Stimulated activated CD8-positive, alpha-beta memory T cell treated with anti-CD3 and anti-CD28 coated beads, Interleukin-4, amount 100 ng/mL, for 24 hours (primary cell): Measurements from ENCODE around the gene BLOC1S4.
"Not testable (repeated sequence)": the region's sequence is repeated elsewhere in the genome, so short reads cannot be mapped to it uniquely, and the experiment has no call there.

Experiments
- DNase-seq: peaks from one replicate; pipeline ENCODE4 v3.0.0-alpha.2; 2020; ENCODE audit warnings: low read depth

The BLOC1S4 gene, protein sequence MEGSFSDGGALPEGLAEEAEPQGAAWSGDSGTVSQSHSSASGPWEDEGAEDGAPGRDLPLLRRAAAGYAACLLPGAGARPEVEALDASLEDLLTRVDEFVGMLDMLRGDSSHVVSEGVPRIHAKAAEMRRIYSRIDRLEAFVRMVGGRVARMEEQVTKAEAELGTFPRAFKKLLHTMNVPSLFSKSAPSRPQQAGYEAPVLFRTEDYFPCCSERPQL

GRCh38 chr4:6716018-6716911 lies at the start of gene BLOC1S4:
Gene BLOC1S4, plus strand, starts transcription at chr4:6716174. Its CDS starts 36 bp downstream, at chr4:6716210.
- peak; percentile 80 for DNase-seq

- no peak for DNase-seq
Observed at GRCh38 chr4:6668391-6668790, 47.6 kb upstream of the BLOC1S4 start.

GRCh38 chr4:6671648-6672047 lies 44.3 kb upstream of the BLOC1S4 start:
- DNase-seq, result no peak

DNA sequence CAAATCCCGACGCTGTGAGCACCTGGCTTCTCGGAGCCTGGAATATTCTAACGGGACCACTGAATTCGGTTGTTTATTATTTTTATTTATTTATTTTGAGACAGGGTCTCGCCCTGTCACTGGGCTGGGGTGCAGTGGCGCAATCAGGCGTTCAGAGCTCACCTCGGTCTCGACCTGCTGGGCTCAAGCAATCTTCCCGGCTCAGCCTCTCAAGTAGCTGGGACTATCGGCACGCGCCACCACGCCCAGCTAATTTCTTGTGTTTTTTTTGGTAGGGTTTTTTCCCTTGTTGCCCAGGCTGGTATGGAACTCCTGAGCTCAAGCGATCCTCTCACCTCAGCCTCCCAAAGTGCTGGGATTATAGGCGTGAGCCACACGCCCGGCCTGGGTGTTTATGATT lies 43.8 kb upstream of the BLOC1S4 start:
- DNase-seq, result no peak

DNA sequence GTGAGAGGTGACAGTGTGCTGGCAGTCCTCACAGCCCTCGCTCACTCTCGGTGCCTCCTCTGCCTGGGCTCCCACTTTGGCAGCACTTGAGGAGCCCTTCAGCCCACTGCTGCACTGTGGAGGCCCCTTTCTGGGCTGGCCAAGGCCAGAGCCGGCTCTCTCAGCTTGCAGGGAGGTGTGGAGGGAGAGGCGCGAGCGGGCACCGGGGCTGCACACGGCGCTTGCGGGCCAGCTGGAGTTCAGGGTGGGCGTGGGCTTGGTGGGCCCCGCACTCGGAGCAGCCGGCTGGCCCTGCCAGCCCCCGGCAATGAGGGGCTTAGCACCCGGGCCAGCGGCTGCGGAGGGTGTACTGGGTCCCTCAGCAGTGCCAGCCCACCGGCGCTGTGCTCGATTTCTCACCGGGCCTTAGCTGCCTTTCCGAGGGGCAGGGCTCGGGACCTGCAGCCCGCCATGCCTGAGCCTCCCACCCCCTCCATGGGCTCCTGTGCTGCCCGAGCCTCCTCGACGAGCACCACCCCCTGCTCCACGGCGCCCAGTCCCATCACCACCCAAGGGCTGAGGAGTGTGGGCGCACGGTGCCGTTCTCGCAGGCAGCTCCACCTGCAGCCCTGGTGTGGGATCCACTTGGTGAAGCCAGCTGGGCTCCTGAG lies 43.3 kb upstream of the BLOC1S4 start:
- DNase-seq, result not testable (repeated sequence)

DNA sequence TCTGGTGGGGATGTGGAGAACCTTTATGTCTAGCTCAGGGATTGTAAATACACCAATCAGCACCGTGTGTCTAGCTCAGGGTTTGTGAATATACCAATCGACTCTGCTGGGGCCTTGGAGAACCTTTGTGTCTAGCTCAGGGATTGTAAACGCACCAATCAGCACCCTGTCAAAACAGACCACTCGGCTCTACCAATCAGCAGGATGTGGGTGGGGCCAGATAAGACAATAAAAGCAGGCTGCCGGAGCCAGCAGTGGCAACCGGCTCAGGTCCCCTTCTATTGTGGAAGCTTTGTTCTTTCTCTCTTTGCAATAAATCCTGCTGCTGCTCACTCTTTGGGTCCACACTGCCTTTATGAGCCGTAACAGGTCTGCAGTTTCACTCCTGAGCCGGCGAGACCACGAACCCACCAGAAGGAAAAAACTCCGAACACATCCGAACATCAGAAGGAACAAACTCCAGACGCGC lies 42.7 kb upstream of the BLOC1S4 start:
- not testable (repeated sequence) for DNase-seq

- peak; percentile 88 for DNase-seq
Observed at GRCh38 chr4:6673660-6674499, 42.1 kb upstream of the BLOC1S4 start.

DNA sequence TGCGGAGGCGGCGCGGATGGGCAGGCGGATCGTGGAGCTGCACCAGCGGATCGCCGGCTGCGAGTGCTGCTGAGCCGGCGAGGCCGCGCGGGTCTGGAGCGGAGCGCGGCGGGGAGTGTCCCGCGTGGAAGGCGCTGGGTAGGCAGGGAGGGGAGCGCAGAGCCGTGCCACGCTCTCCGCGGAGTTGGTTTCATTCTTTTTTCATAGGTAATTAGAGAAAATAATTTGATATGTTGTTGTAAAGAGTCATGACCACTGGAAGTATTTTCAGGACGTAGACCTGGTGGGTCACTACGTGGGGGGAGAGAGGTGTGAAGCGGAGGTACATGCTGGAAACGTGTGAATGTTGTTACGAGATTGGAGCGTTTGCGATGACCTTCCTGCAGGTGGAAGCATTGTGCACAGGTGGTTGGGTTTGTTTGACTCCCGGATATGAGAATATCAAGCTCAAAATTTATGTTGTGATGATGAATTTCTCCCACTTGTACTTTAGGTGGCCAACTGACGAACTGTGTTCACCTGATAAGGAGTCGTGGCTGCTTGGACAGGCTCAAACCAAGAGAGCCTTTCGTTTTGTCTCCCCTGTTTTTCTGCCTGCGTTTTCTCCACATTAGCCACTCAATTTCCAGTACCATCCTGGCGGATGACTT lies 41.3 kb upstream of the BLOC1S4 start:
- DNase-seq, result peak; percentile 31

GRCh38 chr4:6676722-6677558 lies 39.0 kb upstream of the BLOC1S4 start:
- no peak for DNase-seq

GRCh38 chr4:6680372-6681034 lies 35.5 kb upstream of the BLOC1S4 start:
- DNase-seq, result no peak

- no peak for DNase-seq
Observed at GRCh38 chr4:6681191-6681590, 34.8 kb upstream of the BLOC1S4 start.

DNA sequence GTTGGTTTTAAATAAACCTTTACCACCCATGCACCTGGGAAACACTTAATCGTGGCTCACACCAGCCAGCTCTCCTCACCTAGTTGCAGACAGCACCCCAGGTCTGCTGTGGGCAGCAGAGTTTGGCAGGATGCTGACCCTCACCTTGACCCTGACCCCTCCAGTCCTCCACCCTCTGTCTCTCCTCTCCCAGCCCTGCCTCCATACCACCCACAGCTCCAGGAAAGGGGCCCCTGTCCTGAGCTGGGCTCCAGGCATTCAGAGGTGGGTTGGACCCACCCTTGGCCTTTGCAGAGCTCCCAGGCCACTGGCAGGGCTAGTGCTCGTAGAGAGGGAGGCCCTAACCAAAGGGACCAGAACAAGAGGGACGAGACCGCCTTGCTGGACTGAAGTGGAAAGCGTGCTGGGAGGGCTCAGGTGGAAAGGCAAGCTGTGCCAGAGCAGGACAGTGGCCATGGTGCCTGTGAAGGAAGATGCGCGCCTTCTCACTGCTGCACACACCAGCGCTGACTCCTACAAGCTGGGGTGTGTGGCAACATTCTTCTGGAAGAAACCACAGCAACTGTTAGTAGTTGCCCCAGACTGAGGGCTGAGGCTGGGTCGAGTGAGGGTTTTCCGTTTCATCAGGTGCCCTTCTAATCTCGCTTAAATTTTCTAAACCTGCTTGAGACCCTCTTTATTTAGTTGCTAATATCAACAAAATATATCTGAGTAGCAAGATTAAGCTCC lies 32.9 kb upstream of the BLOC1S4 start:
- DNase-seq, result no peak

DNA sequence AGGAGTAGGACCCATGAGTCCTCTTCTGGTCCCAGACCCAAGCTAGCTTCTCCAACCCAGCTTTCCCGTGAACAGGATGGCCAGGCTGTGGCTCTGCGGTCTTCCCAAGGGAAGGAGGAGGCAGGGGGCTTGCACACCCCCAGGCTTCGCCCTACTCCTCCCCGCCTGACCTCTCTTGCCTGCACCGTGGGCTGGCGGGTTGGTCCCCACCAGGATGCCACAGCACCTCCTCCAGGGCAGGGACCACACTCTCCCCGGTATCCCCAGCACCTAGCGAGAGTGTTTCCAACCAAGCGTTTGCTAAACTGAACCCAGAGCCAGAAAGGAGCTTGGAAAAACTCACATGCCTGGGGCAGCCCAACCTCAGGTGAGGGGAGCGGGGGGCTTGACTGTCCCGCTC lies 31.3 kb upstream of the BLOC1S4 start:
- DNase-seq, result no peak

DNA sequence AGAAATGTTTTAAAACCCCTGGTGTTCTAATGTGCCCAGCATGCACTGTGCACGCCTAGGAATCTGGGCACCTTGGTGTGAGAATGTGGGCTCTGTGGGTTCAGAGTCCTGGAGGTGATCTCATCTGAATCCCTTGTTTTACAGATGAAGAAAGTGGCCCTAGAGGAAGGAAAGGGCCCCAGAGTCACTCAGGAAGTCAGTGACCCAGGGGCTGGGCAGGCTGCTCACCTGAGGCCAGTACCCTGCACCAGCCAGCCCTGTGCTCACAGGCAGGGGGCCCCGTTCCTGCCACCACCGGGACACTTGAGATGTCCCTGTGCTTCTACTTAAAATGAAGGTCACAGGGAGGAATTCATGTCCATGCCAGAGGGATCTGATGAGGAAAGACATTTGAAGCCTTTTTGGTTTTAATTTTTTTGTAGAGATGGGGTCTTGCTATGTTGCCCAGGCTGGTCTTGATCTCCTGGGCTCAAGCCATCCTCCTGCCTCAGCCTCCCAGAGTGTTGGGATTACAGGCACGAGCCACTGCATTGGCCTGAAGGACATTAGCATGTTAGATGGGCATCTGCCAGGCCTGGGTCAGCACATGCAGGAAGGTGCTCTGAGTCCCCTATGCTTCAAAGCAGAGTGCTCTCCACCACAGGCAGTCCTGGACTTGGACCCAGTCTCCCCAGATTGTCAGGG lies 29.7 kb upstream of the BLOC1S4 start:
- DNase-seq, result no peak

DNA sequence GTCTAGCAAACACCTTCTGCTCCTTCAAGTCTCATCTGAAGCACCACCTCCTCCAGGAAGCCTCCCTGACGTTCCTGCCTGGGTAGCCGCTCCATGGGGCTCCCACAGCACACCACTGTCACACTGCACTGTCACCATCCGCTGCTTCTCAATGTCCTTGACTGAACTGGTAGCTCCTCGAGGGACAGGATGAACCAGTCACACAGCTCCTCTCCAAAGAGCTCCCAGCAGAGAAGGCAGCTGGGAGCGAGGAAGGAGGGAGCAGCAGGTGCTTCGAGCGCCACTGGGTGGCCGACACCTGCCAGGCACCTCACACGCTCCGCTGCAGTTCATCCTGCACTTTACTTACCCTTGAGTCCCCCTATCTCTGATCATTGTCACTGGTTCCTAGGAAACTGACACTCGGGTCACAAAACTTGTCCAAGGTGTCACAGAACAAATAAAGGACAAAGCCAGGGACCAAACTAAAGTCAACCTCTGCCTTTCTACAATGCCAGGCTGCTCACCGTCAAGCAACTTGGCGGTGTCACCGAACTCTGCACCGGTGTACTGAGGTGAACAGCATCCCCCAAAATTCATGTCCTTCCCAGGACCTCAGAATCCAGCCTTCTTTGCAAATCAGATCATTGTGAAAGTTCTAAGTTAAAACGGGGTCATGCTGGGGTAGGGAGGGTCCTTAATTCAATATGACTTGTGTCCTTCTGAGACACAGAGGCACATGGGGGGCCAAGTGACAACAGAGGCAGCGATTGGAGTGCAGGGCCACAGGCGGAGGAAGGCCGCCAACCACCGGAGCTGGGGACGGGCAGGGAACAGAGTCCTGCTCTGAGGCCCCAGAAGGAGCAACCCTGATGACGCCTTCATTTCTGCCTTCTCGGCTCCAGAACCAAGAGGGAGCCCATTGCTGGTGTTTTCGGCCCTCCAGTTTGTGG lies 27.8 kb upstream of the BLOC1S4 start:
- no peak for DNase-seq

- DNase-seq, result peak; percentile 71
Observed at GRCh38 chr4:6688879-6689505, 27.0 kb upstream of the BLOC1S4 start.

DNA sequence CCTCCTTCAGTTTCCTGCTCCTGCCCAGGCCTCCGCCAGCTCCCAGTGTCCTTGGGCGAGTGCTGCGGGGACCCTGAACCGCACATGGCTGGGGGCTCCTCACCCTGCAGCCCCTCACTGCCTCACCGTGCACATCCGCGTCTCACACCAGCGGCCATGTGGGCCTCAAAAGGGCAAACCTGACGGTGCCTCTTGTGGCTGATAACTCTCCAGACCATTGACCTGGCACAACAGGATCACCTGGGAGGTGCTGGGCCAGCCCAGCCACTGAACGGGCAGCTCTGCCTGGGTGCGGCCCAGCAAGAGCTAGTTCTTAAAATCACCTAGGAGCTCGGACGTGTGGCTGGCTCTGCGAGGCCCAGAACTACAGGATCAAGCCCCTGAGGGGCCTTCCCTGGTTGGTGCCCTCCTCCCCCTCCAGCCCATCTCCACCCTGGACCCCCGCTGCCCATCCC lies 26.4 kb upstream of the BLOC1S4 start:
- no peak for DNase-seq
